Ishikawa (cell line): ENCODE measurements around the gene GALK2.

ENCODE experiments used
- CEBPB ChIP-seq: IDR thresholded peaks from 2 replicates; pipeline ENCODE4 v1.6.1; 2012
- CREB1 ChIP-seq: IDR thresholded peaks from 2 replicates; pipeline ENCODE4 v1.6.1; 2012; ENCODE audit warnings: low read depth
- EGR1 ChIP-seq: IDR thresholded peaks from 2 replicates; pipeline ENCODE4 v1.6.1; 2012
- EP300 ChIP-seq: IDR thresholded peaks from 2 replicates; pipeline ENCODE4 v1.6.1; 2012; ENCODE audit warnings: borderline replicate concordance
- FOXM1 ChIP-seq: IDR thresholded peaks from 2 replicates; pipeline ENCODE4 v1.6.1; 2012; ENCODE audit warnings: low read depth, borderline replicate concordance
- MAX ChIP-seq: IDR thresholded peaks from 2 replicates; pipeline ENCODE4 v1.6.1; 2012
- NFIC ChIP-seq: IDR thresholded peaks from 2 replicates; pipeline ENCODE4 v1.6.1; 2012
- RAD21 ChIP-seq: IDR thresholded peaks from 2 replicates; pipeline ENCODE4 v1.6.1; 2012; ENCODE audit warnings: low read depth
- TAF1 ChIP-seq: IDR thresholded peaks from 2 replicates; pipeline ENCODE4 v1.6.1; 2012; ENCODE audit warnings: low read depth, mild to moderate bottlenecking
- TCF12 ChIP-seq: IDR thresholded peaks from 2 replicates; pipeline ENCODE4 v1.6.1; 2012; ENCODE audit warnings: low read depth
- TEAD4 ChIP-seq: IDR thresholded peaks from 2 replicates; pipeline ENCODE4 v1.6.1; 2012
- USF1 ChIP-seq: IDR thresholded peaks from 2 replicates; pipeline ENCODE4 v1.6.1; 2012
- YY1 ChIP-seq: IDR thresholded peaks from 2 replicates; pipeline ENCODE4 v1.6.1; 2012; ENCODE audit warnings: low read depth
- ZBTB7A ChIP-seq: IDR thresholded peaks from 2 replicates; pipeline ENCODE4 v1.6.1; 2012; ENCODE audit warnings: low read depth
- TF ChIP-seq, protein P1 (sequence below): IDR thresholded peaks from 2 replicates; pipeline ENCODE4 v1.6.1; 2012; ENCODE audit warnings: low read depth, mild to moderate bottlenecking

The GALK2 gene

GRCh38 chr15:49309889-49310288 is 139.8 kb downstream of the GALK2 start:
- no peak for TF ChIP-seq EP300
- no peak for TF ChIP-seq EGR1
- no peak for TF ChIP-seq TAF1
- TF ChIP-seq CEBPB: no peak
- TF ChIP-seq TCF12: no peak
- no peak for TF ChIP-seq NFIC
- no peak for TF ChIP-seq TEAD4
- TF ChIP-seq USF1: no peak

DNA sequence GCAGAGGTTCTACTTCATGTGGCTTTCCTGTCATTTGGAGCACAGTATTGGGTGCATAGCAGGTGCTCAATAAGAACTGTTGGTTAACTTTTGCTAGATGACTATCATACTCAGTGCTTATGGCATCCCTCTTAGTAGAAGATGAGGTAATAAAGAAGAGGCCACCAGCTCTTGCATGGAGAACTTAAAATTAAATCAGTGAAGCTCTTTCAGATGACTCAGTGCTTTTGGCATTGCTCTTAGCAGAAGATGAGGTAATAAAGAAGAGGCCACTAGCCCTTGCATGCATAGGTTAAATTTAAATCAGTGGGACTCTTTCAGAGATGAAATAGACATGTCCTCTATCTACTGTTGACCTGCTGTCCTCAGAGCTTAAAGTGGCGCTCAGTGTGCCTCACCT is 143.6 kb downstream of the GALK2 start:
- no peak for TF ChIP-seq USF1
- no peak for TF ChIP-seq YY1
- TF ChIP-seq CREB1: no peak
- TF ChIP-seq TCF12: no peak
- TF ChIP-seq FOXM1: no peak

DNA sequence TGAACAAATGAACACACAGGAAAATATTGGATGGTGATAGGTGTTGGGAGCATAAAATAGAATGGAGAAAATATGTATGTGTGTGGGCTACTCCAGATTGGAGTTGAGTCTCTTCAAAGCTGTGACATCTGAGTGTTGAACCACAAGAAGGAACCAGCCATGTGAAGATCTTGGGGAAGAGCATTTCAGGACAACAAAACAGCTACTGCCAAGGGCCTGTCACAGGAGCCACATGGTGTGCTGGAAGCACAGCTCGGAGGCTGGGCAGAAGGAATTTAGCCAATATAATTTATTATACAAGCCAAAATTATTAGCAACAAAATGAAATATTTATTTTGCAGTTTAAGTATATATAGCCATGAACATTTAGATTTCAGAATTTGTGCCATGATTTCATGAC is 144.7 kb downstream of the GALK2 start:
- TF ChIP-seq, protein P1, sequence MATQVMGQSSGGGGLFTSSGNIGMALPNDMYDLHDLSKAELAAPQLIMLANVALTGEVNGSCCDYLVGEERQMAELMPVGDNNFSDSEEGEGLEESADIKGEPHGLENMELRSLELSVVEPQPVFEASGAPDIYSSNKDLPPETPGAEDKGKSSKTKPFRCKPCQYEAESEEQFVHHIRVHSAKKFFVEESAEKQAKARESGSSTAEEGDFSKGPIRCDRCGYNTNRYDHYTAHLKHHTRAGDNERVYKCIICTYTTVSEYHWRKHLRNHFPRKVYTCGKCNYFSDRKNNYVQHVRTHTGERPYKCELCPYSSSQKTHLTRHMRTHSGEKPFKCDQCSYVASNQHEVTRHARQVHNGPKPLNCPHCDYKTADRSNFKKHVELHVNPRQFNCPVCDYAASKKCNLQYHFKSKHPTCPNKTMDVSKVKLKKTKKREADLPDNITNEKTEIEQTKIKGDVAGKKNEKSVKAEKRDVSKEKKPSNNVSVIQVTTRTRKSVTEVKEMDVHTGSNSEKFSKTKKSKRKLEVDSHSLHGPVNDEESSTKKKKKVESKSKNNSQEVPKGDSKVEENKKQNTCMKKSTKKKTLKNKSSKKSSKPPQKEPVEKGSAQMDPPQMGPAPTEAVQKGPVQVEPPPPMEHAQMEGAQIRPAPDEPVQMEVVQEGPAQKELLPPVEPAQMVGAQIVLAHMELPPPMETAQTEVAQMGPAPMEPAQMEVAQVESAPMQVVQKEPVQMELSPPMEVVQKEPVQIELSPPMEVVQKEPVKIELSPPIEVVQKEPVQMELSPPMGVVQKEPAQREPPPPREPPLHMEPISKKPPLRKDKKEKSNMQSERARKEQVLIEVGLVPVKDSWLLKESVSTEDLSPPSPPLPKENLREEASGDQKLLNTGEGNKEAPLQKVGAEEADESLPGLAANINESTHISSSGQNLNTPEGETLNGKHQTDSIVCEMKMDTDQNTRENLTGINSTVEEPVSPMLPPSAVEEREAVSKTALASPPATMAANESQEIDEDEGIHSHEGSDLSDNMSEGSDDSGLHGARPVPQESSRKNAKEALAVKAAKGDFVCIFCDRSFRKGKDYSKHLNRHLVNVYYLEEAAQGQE: no peak
- TF ChIP-seq USF1 (no peak), NFIC (no peak), FOXM1 (no peak), TCF12 (no peak), TAF1 (no peak), CEBPB (no peak), EP300 (no peak), ZBTB7A (no peak), TEAD4 (no peak), CREB1 (no peak), MAX (no peak), RAD21 (no peak), EGR1 (no peak), YY1 (no peak)

DNA sequence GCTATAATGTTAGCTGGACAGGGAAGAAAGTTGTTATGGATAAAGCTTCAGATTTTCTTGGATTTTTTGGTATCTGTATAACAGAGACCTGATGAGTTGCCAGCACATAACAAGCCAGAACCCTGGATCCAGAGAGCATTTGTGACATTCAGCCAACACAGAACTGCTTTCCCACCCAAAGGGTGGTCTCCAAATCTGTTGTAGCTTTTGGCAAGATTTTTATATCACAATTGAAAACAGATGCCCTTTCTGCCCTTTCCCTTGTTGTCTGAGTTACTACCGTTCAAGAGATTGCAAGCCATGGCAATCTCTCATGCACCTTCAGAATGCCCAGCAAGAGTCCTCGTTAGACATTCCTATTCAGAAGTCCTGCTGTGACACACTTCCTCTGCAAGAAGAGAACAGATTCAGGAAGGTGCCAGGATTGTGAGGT is 145.4 kb downstream of the GALK2 start:
- no peak for TF ChIP-seq YY1
- 0 out of 2 replicates have a peak, but pooled peaks have one; percentile 26 for TF ChIP-seq MAX
- TF ChIP-seq TEAD4: peak; percentile 71
- TF ChIP-seq RAD21: no peak
- TF ChIP-seq CEBPB: 0 out of 2 replicates have a peak, but pooled peaks have one; percentile 14

GRCh38 chr15:49320351-49320750 is 150.3 kb downstream of the GALK2 start:
- no peak for TF ChIP-seq YY1
- TF ChIP-seq EGR1: no peak
- no peak for TF ChIP-seq TAF1
- no peak for TF ChIP-seq ZBTB7A
- no peak for TF ChIP-seq CREB1
- no peak for TF ChIP-seq TEAD4
- no peak for TF ChIP-seq TCF12
- TF ChIP-seq CEBPB: no peak
- TF ChIP-seq NFIC: no peak
- TF ChIP-seq RAD21: no peak
- TF ChIP-seq, protein P1: no peak
- TF ChIP-seq EP300: no peak
- TF ChIP-seq FOXM1: no peak
- no peak for TF ChIP-seq MAX
- TF ChIP-seq USF1: no peak

DNA sequence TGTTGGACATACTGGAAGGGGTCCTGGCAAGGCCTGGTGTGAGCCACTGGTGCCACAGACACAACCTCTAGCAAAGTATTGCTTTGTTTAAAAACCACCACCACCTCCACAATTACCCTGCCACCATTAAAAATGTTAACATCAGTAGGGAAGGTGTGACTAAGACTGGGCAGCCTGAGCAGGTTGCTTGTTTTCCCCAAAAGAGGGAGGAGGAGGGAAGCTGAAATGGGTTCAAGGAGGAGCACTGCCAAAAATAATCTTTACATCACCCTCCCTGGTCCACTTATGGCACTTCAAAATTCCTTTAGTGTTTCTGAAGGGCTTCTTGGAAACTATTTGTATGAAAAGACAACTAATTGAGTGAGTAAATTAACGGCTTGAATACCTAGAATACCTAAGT is 153.2 kb downstream of the GALK2 start:
- TF ChIP-seq ZBTB7A: no peak
- TF ChIP-seq MAX: no peak
- TF ChIP-seq TEAD4: no peak
- no peak for TF ChIP-seq EGR1
- TF ChIP-seq, protein P1: no peak
- no peak for TF ChIP-seq TCF12
- TF ChIP-seq RAD21: no peak
- no peak for TF ChIP-seq TAF1
- TF ChIP-seq NFIC: no peak
- TF ChIP-seq CREB1: no peak
- no peak for TF ChIP-seq CEBPB
- TF ChIP-seq YY1: no peak
- TF ChIP-seq FOXM1: no peak
- TF ChIP-seq EP300: no peak
- TF ChIP-seq USF1: no peak
